Right lung (tissue), 5 donors: ENCODE measurements around the gene HOXA10. TPM values are rescaled to one million over a fixed set of nuclear protein-coding genes. Genes with fewer than 3 reads are reported as not detected.

ENCODE experiments used
- polyA plus RNA-seq, 5 donors: library from polyadenylated mRNA; unstranded; fragments of 120-200 nt; gene quantifications; one replicate each; pipeline versions ENCODE4 v1.2.1 to v1.2.3, GENCODE V29; 2013; ENCODE audit warnings: inconsistent platforms in 1 of 5, low replicate concordance in 1 of 5; ENCODE audit not compliant: insufficient read length in 5 of 5, insufficient read depth in 1 of 5

Gene HOXA10
- polyA plus RNA-seq, 5 donors: 0.12 to 1.4 (median 0.94) TPM; not detected in 2

Other genes with a start within 250 kb of the HOXA10 start
- gene HOXA1, start 78.3 kb downstream of the HOXA10 start, polyA plus RNA-seq: 1 to 10 TPM; 1.8 to 2.8 (median 2.2) TPM
- 10 to 100 TPM; 16.0 to 23.8 (median 18.1) TPM for gene HOXA2, start 71.6 kb downstream of the HOXA10 start, polyA plus RNA-seq
- 10 to 100 TPM; 32.3 to 39.5 (median 38.3) TPM for gene HOXA4, start 43.6 kb downstream of the HOXA10 start, polyA plus RNA-seq
- 10 to 100 TPM; 77.5 to 95.7 (median 86.2) TPM for gene HOXA5, start 30.6 kb downstream of the HOXA10 start, polyA plus RNA-seq
- gene HOXA6, start 26.5 kb downstream of the HOXA10 start, polyA plus RNA-seq: 10 to 100 TPM; 10.8 to 15.6 (median 13.8) TPM
- gene HOXA3, start 21.7 kb downstream of the HOXA10 start, polyA plus RNA-seq: 10 to 100 TPM; 33.5 to 53.1 (median 39.9) TPM
- 1 to 10 TPM; 4.3 to 5.4 (median 4.8) TPM for gene HOXA7, start 17.6 kb downstream of the HOXA10 start, polyA plus RNA-seq
- gene HOXA9, start 8.8 kb downstream of the HOXA10 start, polyA plus RNA-seq: 1 to 10 TPM in 1 of 5 donors, under 1 TPM in 4; 0.17 to 1.2 (median 0.29) TPM
- gene HOXA11, start 10.9 kb upstream of the HOXA10 start, polyA plus RNA-seq: under 1 TPM in 2 of 5 donors, not detected in 3; 0.19 to 0.35 TPM
- under 1 TPM in 1 of 5 donors, not detected in 4; 0.06 TPM for gene HOXA13, start 25.8 kb upstream of the HOXA10 start, polyA plus RNA-seq
- gene EVX1, start 68.5 kb upstream of the HOXA10 start, polyA plus RNA-seq: not detected